ENCODE measurements around the gene HDDC2. TPM values are rescaled to one million over a fixed set of nuclear protein-coding genes. Genes with fewer than 3 reads are reported as not detected.
A peak's percentile ranks its signal among the peaks of the same experiment; 100 is the strongest.

The HDDC2 gene
- total and polyA plus RNA-seq, 9 of the 15 experiments (the other 6 are each of a cell fraction or from before 2014, with no cell fraction given), result 194 to 632 (median 294) TPM

- intact Hi-C loops (cut with micrococcal nuclease), result loop anchor here (5.0 kb wide), 1 partner anchor 339 kb away; the partner anchor contains the start of gene RNF217
- Histone ChIP-seq H3K9me1 (ENCODE audit: control insufficient read depth, insufficient read depth, low read length) (peaks cover 4% of the 10 kb centered on the region), H3K4me1 (replicated peaks in 1 of 2; ENCODE audit: control insufficient read depth in 2 of 2, insufficient read depth in 2 of 2, low read length in 2 of 2) (peaks cover 11 to 47% of the 10 kb centered on the region in 2 experiments), H2AFZ (ENCODE audit: low read depth, low read length) (peak overlapping the region; percentile 73), H3K27ac (ENCODE audit: extremely low read depth, low read depth, low read length) (peak overlapping the region; percentile 96), H3K79me2 (ENCODE audit: control insufficient read depth, insufficient read depth, low read length) (peaks cover 61% of the 10 kb centered on the region), H3K4me2 (ENCODE audit: insufficient read depth, low read length) (peak overlapping the region; percentile 80), H3K9me3 (replicated peaks; ENCODE audit: control insufficient read depth, insufficient read depth, low read depth, low read length) (0 out of 2 replicates have a peak, but pooled peaks cover 3% of the 10 kb centered on the region), H3K27me3 (ENCODE audit: control insufficient read depth in 2 of 2, insufficient read depth in 2 of 2, low read length in 2 of 2) (no peaks in the 10 kb centered on the region), H3K9ac (ENCODE audit: insufficient read depth in 1 of 2, low read depth in 2 of 2, low read length in 2 of 2) (peak overlapping the region; percentile 81 to 97), H3K36me3 (ENCODE audit: control insufficient read depth, insufficient read depth, low read length) (peaks cover 46% of the 10 kb centered on the region), H4K20me1 (replicated peaks; ENCODE audit: control insufficient read depth, insufficient read depth, low read length) (no peaks in the 10 kb centered on the region), H3K4me3 (peak overlapping the region; percentile 80)
- BruUV-seq (replicated peaks), result no TSS peak
- in situ Hi-C loops (cut with MboI), result loop anchor here (10.0 kb wide), 1 partner anchor 426 kb away; no protein-coding TSS in a partner anchor
- ATAC-seq, result no peak
- POLR2A ChIA-PET, result interaction anchor here (0.7 to 1.8 kb wide), 5 partner anchors 8 to 660 kb away, joined by 3 to 6 read pairs (median 4); no protein-coding TSS in a partner anchor
- FAIRE-seq, result no peak
- peak in 1 of 4 experiments; percentile 23 for DNase-seq (ENCODE audit: extremely low read depth in 1 of 4, low spot score in 3 of 4)
- 1% methylated on average over 11 of the region's 11 CpGs for WGBS (ENCODE audit: insufficient coverage, low coverage, missing lambda C conversion rate)
- CTCF ChIA-PET (ENCODE audit: low intra/inter-chr PET ratio), result no interaction called here
- TF ChIP-seq POLR2H (tag; IDR thresholded peaks at IDR 0.05; ENCODE audit: low read depth) (0 out of 2 replicates have a peak, but pooled peaks have one; percentile 59), HDAC3 (IDR thresholded peaks at IDR 0.05; ENCODE audit: borderline replicate concordance, partially characterized antibody) (peak; percentile 29), NCOA2 (IDR thresholded peaks at IDR 0.05; ENCODE audit: partially characterized antibody in 2 of 2) (no peak), GTF2E2 (tag; IDR thresholded peaks at IDR 0.05) (0 out of 2 replicates have a peak, but pooled peaks have one; percentile 7), NBN (IDR thresholded peaks at IDR 0.05; ENCODE audit: low read depth) (no peak), LEF1 (IDR thresholded peaks at IDR 0.05) (0 out of 2 replicates have a peak, but pooled peaks have one; percentile 31), RB1 (IDR thresholded peaks at IDR 0.05; ENCODE audit: low read depth) (no peak), NCOR1 (IDR thresholded peaks at IDR 0.05) (peak; percentile 10; the same call in 1 of the 2 replicates), ARNT (IDR thresholded peaks at IDR 0.05) (peak in 1 of 2 experiments; percentile 22; a peak in 1 of 4 replicates), ZNF24 (IDR thresholded peaks at IDR 0.05) (peak; percentile 69; the same call in 1 of the 2 replicates), PML (IDR thresholded peaks at IDR 0.05; ENCODE audit: low read length) (0 out of 2 replicates have a peak, but pooled peaks have one; percentile 5), BACH1 (tag; IDR thresholded peaks at IDR 0.05) (peak; percentile 50; the same call in 1 of the 2 replicates)
Measured at GRCh38 chr6:125300992-125301434, 754 bp downstream of the HDDC2 start.
